PFSK-1 (cell line): ENCODE results near the gene RSPH10B.

Source experiments
- FOXP2 ChIP-seq: optimal IDR thresholded peaks from 2 replicates; pipeline ENCODE3; 2011; ENCODE audit warnings: borderline replicate concordance, control low read depth, inconsistent platforms; ENCODE audit not compliant: insufficient read depth; ENCODE audit errors: extremely low read length, extremely low read depth
- POLR2AphosphoS5 ChIP-seq: IDR thresholded peaks from 2 replicates; pipeline ENCODE4 v1.6.1; 2012; ENCODE audit warnings: low read depth, mild to moderate bottlenecking, control low read depth, low read length, moderate library complexity
- TAF1 ChIP-seq: IDR thresholded peaks from 2 replicates; pipeline ENCODE4 v1.6.1; 2012; ENCODE audit warnings: low read length, control low read depth, borderline replicate concordance; ENCODE audit not compliant: insufficient read depth
- TF ChIP-seq, protein P1 (sequence below), 2 experiments: IDR thresholded peaks; 2 replicates each; pipeline versions ENCODE4 v1.6.1 to v1.8.0; 2011 to 2012; ENCODE audit warnings: low read depth in 2 of 2, low read length in 2 of 2, control low read depth in 1 of 2, inconsistent platforms in 1 of 2, mild to moderate bottlenecking in 1 of 2, moderate library complexity in 1 of 2; ENCODE audit not compliant: insufficient read depth in 1 of 2

DNA sequence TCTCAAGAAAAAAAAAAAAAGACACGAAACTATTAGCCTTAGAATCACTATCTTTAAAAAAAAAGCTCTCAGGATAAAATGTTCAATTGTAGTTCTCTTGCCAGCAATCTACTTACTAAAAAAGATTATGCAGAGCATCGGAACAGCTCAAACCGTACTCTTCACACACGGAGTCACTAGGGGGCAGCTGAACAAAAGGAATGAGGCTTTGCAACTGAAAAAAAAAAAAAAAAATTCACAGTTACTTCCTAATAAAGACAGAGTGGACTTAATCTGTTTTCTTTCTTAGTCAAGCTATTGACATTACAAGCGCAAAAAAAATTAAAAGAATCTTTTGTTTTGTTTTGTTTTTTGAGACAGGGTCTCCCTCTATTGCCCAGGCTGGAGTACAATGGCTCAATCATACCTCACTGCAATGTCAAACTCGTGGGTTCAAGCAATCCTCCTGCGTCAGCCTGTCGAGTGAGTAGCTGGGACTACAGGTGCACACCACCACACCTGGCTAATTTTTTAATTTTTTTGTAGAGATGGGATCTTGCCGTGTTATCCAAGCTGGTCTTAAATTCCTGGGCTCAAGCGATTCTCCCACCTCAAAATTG is 26.8 kb upstream of the RSPH10B start:
- TF ChIP-seq FOXP2 (no peak), POLR2AphosphoS5 (no peak), TAF1 (no peak)
- TF ChIP-seq, protein P1, sequence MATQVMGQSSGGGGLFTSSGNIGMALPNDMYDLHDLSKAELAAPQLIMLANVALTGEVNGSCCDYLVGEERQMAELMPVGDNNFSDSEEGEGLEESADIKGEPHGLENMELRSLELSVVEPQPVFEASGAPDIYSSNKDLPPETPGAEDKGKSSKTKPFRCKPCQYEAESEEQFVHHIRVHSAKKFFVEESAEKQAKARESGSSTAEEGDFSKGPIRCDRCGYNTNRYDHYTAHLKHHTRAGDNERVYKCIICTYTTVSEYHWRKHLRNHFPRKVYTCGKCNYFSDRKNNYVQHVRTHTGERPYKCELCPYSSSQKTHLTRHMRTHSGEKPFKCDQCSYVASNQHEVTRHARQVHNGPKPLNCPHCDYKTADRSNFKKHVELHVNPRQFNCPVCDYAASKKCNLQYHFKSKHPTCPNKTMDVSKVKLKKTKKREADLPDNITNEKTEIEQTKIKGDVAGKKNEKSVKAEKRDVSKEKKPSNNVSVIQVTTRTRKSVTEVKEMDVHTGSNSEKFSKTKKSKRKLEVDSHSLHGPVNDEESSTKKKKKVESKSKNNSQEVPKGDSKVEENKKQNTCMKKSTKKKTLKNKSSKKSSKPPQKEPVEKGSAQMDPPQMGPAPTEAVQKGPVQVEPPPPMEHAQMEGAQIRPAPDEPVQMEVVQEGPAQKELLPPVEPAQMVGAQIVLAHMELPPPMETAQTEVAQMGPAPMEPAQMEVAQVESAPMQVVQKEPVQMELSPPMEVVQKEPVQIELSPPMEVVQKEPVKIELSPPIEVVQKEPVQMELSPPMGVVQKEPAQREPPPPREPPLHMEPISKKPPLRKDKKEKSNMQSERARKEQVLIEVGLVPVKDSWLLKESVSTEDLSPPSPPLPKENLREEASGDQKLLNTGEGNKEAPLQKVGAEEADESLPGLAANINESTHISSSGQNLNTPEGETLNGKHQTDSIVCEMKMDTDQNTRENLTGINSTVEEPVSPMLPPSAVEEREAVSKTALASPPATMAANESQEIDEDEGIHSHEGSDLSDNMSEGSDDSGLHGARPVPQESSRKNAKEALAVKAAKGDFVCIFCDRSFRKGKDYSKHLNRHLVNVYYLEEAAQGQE (IDR thresholded peaks at IDR 0.05; ENCODE audit: insufficient read depth in 1 of 2, low read depth in 2 of 2, low read length in 2 of 2): no peak
